Body of pancreas (tissue), 4 donors: ENCODE measurements around the gene ZNF521.

ENCODE experiments used
- POLR2A ChIP-seq, 3 donors: fragments of 450-650 bp; IDR thresholded peaks; one replicate each; pipeline ENCODE4 v1.6.1; 2016; ENCODE audit warnings: antibody characterized with exemption in 3 of 3, mild to moderate bottlenecking in 2 of 3
- TF ChIP-seq, protein P1 (sequence below), 7 experiments: fragments of 450-650 bp in 4 of 7; fragments of 200-600 bp in 3 of 7; sonication (generic) in 3 of 7; IDR thresholded peaks; one replicate each; pipeline ENCODE4 v1.5.1; 2016 to 2019; ENCODE audit warnings: antibody characterized with exemption in 7 of 7

DNA sequence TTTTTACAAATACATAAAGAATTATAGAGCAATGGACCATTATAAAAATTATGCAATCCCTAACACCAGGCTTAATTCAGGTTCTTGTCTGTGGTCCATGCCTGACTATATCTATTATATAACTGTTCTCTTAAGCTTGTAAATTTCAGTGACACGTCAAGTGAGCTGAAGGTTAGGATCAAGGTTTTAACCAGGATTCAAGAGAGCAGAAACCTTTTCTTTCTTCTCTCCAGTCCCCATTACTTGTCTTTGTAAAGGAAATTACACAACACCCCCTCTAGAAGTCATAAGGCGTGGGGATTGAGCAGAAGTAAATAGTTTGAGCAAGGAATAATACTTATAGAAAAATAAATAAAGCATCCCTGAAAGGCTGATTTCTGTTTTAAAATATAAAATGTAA is 122.0 kb downstream of the ZNF521 start:
- TF ChIP-seq POLR2A (IDR thresholded peaks at IDR 0.05): no peak
- TF ChIP-seq, protein P1, sequence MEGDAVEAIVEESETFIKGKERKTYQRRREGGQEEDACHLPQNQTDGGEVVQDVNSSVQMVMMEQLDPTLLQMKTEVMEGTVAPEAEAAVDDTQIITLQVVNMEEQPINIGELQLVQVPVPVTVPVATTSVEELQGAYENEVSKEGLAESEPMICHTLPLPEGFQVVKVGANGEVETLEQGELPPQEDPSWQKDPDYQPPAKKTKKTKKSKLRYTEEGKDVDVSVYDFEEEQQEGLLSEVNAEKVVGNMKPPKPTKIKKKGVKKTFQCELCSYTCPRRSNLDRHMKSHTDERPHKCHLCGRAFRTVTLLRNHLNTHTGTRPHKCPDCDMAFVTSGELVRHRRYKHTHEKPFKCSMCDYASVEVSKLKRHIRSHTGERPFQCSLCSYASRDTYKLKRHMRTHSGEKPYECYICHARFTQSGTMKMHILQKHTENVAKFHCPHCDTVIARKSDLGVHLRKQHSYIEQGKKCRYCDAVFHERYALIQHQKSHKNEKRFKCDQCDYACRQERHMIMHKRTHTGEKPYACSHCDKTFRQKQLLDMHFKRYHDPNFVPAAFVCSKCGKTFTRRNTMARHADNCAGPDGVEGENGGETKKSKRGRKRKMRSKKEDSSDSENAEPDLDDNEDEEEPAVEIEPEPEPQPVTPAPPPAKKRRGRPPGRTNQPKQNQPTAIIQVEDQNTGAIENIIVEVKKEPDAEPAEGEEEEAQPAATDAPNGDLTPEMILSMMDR (IDR thresholded peaks at IDR 0.05): no peak
